Stimulated activated CD8-positive, alpha-beta memory T cell treated with anti-CD3 and anti-CD28 coated beads, Interleukin-7, amount 100 ng/mL, for 24 hours (primary cell): ENCODE measurements around the gene TRIM54.
"Not testable (repeated sequence)": the region's sequence is repeated elsewhere in the genome, so short reads cannot be mapped to it uniquely, and the experiment has no call there.

ENCODE experiments used
- DNase-seq: peaks from one replicate; pipeline ENCODE4 v3.0.0-alpha.2; 2020; ENCODE audit warnings: low read depth

Gene TRIM54

DNA sequence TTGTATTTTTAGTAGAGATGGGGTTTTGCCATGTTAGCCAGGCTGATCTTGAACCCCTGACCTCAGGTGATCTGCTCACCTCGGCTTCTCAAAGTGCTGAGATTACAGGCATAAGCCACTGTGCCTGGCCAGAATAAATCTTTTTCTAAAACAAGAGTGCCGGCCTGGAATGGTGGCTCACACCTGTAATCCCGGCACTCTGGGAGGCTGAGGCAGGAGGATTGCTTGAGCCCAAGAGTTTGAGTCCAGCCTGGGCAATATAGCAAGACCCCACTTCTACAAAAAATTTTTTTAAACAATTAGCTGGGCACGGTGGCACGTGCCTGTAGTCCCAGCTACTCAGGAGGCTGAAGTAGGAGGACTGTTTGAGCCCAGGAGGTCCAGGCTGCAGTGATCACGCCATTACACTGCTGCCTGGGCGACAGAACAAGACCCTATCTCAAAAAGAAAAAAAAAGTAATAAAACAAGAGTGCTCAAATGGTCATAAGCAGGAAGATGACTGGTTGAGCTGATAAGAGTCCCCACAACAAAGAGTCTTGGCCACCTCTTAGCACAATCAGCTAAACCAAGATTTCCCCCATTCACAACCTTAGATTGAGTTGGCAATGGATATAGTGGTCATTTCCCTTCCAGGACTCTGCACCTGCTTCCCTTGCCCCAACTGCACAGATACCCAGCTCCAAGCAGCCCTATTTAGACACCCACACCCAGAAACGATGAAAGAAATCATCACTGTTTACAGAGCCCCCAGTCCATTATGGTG, 31.8 kb downstream of the TRIM54 start:
- DNase-seq = no peak

DNA sequence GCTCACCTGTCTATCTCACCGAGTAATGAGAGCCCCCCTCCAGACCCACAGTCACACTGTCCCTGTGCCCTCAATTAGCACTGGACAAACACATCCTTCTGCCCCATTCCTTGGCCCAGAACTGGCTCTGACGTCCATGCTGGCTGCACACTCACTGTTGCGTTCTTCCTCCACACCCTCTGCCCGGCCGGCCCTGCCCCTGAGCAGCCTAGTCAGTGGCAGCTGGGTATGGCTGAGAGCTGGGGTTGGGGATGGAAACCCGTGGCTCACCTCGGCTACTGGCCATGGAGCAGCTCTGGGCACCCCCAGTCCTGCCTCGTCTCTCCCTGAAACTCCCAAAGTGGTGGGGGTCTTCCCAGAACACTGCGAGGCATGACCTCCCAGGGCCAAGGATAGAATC, 32.5 kb downstream of the TRIM54 start:
- DNase-seq = no peak

DNA sequence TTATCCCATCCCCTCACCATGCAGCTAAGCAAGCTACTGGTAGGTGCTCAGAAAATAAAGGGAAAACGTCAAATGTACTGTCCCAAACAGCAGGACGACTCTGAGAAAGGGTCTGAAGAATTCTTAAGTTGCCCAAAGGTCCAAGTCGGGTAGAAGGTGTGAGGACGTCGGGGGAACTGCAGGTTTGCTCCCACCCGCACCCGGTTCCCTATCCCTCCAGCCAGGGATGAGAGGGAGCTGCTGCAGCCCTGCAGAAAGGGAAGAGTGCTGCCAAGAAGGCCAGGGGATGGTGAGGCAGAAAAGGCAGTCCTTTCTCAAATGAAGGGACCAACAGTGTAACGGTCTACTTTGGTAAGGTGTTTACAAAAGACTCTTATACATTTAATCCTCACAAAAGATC, 32.9 kb downstream of the TRIM54 start:
- DNase-seq = no peak

DNA sequence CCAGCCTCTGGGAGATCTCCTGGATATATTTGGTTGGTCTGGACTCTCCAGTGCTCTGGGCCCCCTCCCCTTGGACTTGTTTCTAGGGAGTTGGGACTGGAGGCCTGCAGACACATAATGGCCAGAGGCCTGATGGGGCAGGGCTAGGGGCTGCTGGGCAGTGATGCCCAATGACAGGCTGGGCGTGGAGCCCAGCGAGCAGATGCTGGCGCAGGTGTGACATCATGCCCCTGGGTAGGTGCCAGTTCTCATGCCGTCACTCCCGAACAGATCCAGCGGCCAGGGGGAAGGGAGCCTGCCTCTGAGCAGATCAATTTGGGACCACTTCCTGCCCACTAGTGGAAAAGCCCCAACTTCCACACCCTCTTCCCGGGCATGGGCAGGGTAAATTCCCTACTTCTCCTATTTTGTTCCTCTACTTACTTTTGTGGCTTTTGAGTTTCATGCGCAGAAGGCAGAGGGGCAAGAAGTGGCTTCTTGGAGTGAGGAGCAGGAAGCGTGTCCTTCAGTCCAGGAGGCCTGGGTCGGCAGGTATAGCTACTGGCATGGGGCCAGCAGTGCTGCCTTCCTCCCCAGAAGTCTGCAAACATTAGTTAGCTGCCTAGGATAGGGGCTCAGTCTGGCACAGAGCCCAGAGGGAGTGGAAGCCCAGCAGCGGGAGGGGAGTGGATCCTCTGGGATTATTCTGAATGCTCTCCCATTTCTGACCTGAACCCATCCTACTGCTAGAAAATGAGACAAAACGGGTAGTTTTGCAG, 34.6 kb downstream of the TRIM54 start:
- no peak for DNase-seq

DNA sequence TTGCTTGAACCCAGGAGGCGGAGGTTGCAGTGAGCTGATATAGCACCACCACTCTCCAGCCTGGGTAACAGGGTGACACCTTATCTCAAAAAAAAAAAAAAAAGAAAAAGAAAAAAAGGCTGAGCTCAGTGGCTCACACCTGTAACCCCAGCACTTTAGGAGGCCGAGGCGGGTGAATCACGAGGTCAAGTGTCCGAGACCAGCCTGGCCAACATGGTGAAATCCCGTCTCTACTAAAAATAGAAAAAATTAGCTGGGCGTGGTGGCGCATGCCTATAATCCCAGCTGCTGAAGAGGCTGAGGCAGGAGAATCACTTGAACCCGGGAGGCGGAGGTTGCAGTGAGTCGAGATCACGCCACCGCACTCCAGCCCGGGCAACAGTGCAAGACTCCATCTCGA, 37.6 kb downstream of the TRIM54 start:
- DNase-seq = not testable (repeated sequence)

DNA sequence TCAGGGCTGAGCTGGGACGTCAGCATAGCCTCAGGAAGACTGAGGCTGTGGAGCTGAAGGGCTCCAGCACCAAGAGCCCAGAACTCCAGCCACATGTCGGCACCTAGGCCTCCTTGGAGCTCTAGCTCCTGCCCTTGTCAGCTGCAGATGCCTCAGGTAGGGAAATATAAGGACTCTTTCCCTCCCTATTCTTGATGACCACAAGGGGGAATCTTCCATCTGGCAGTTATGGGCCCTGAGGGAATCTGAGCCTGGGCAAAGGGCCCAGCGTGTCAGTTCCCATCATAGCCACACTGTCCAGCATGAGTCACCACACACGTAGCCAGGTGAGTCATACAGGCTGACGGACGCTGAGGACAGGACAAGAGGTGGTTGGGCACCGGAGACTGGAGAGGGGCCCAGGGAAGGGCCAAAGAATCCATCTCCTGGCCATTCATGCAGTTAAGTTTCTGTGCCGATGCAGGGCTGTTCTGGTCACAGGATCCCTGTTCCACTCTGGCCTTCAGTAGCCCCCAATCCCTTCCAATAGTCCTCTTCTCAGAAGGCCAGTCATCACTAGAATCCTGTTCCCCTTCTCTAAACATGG, 38.8 kb downstream of the TRIM54 start:
- DNase-seq = no peak

DNA sequence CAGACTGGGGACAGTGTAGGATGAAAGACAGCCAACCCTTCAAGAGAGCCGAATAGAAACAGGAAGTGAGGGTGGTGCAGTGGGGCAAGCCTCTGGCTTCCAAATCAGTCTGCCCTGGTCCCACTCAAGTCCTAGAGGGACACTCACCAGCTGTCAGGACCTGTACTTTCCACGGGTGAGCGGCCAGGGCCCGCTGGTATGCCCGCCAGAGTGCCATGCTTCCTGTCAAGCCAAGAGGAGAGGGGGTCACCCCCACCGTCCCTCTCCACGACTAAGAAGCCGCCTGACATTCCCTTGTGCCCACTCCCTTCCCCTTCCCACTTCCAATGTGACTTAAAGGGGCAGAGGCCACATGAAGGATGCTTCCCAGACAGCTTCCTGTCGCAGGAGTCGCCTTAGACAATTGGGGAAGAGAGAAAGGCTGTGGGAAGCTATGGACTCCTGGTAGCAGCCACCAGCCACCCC, 40.1 kb downstream of the TRIM54 start:
- DNase-seq = no peak

DNA sequence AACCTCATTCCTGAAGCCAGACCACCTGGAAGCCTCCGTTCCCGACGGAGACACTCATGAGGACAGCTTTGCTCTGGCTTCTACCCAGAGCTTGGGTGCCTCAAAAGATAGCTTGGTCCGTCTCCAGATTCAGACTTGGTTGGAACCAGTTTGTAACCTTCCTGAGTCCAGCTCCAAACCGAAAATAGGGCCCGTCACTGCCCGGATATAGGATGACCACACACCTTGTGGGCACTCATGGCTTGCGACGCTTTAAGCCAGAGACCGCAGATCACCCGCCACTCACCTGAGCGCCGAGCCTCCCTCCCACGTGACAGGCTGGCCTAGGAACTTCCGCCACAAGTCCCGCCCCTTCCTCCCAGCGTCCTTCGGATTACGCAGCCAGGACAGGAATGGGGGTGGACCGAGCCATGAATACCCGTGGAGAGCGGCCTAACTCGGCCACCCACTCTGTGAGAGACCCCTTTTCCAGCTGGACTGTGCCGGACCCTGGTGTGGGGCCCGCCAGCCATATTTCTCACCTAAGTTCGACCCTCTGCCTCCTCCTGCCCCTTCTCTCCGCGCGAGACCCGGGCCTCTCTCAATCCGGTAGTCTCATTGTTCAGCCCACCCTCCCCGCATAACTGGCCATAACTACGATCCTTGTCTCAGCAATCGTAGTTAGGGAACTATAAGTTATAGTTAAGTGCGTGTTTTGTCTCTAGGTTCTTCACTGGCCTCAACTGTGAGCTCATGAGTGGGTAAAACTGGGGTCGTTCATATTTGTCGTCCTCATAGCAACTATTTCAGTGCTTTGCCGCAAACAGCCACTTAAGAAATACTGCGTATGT, 40.8 kb downstream of the TRIM54 start, which contains the start of gene MPV17:
TSS of gene MPV17 (minus strand) at position 332 of the 830 bp plus-strand sequence. CDS start 580 bp downstream, outside the sequence.
- DNase-seq = peak; percentile 77

DNA sequence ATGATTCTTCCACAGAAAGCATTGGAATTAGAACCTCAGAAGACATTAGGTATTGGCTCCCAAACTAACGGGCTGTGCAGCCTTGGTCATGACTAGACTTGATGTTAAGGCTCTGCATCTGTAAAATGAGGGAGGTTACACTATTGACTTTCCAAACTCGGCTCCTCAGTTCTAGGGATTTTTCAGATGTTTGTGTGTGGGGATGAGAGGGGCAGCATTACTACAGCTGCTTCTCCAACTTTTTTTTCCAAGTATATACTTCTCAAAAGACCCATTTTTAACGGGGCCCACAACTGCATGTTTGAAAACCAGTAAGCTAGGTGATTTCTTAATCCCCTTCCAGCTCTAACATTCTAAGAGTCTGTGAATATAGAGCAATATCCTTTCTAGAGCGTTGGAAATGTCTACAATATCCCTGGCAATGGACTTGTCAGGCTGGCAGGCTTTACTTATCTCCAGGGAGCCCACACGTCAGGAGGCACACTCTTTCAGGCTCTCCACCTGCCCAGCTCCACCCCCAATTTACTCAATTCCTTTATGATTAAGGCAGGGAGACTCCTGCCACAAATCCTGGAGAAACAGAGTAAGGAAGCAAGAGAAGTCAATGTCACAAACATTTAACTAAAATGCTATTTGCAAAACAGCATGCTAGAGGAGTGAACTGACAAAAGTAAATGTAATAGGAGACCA, 41.5 kb downstream of the TRIM54 start:
- DNase-seq = no peak

DNA sequence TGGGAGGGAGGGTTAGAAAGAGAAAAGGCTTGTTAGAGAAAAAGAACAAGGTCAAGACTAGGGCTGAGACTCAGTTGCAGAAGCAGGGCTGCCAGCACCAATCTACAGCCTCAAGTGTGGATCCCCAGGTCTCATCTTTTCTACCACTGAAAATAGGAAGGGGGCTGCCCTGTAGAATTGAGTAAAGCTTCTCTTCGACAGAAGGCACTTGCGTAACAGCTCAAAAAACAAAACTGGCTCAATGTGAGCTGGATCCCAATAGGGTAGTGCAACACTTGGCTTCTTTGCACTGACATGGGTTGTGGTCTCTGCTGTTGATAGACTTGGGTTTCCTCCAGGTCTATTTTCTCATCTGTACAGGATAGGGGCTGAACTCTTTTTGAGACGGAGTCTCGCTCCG, 42.5 kb downstream of the TRIM54 start:
- no peak for DNase-seq

DNA sequence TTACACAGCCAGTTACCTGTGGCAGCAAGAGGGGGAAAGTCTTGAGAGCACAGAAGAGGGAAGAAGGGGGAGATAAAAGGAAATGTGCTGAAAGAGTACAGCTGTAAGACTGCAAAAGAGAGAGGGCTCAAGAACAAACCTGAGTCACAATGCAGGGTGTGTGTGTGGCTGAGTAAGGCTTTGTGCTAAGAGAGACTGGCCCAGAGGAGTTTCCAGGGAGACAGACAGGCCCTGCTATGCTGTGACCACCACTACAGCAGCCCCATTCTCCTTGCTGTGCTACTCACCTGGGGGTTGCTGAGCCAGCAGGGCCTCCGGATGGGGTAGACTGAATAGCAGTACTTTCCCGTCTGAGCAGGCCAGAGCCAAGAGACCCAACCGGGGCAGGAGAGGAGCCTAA, 53.1 kb downstream of the TRIM54 start:
- DNase-seq = no peak

DNA sequence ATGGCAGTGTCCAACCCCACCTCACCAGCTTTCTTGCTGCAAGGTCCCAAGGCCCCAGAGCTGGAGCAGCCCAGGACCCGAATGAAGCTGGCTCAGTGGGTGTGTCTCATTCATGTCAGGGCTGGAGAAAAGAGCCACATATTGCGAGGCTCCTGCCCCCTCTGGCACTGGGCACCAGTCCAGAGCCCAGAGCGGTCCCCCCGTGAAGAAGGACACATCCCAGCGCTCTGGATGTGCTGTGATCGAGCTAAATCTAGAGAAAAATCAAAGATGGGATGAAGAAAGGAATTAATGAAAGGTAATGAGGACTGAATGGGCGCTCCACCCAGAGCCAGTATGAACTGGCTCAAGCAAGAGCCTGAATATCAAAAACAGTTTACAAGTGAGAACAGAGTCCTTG, 53.9 kb downstream of the TRIM54 start:
- no peak for DNase-seq

DNA sequence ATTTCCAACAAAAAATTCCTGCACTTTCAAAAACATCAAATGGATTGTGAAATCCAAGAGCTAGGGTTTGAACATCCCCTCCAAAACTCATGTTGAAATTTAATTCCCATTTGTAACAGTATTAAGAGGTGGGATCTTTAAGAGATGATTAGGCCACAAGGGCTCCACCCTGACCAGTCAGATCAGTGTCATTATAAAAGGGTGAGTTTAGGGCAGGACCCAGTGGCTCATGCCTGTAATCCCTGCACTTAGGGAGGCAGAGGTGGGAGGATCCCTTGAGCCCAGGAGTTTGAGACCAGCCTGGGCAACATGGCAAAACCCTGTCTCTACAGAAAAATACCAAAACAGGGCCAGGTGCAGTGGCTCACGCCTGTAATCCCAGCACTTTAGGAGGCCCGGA, 65.4 kb downstream of the TRIM54 start:
- no peak for DNase-seq

DNA sequence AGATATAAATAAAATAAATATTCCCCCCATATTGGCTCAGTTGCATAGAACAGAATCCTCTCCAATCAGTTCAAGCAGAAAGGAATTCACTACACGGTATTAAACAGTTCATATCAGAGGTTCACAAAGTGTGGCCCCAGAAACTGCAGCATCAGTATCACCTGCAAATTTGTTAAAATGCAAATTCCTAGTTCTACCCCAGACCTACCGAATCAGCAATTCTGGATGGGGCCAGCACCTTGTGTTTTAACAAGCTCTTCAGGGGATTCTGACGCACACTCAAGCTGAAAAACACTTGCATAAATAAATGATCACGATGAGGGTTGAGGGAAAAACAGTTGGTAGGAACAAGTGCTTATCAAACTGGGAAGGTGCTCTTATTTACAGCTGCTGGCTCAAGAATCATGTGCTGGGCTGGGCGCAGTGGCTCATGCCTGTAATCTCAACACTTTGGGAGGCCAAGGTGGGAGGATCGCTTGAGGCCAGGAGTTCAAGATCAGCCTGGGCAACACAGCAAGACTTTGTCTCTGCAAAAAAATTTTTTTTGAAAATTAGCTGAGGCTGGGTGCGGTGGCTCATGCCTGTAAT, 68.0 kb downstream of the TRIM54 start:
- no peak for DNase-seq

DNA sequence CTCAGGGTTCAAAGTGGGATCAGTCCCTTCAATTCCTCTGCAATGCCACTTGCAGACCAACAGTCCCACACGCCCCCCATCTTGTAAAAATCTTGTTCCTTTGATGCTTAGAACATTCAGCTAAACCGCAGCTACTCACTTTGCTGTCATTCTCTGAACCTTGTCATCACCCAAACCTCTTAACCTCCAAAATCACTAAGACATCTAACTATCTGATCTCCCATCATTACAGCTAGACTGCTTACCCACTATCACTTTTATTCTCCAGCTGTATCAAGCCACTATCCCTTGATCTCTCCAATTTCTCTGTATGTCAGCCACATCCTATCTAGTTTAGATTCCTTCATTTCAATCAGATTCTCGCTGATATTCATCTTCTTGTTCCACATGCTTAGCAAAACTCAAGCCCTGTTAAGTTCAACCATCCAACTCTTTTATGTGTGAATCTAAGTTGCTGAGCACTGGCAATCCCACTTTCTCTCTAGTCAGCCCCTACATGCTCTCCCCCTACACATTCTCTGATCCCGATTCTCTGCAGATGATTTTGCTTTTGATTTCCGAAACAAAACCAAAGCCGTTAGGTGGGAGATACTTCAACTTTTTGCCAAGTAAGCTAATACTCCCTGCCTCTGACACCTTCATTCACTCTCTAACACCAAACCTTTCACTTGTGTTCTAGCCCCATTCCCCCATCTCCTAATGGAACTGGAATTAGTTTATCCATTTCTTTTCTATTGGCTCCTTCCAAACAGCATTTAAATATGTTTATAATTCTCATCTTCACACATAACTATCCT, 69.8 kb downstream of the TRIM54 start:
- no peak for DNase-seq

DNA sequence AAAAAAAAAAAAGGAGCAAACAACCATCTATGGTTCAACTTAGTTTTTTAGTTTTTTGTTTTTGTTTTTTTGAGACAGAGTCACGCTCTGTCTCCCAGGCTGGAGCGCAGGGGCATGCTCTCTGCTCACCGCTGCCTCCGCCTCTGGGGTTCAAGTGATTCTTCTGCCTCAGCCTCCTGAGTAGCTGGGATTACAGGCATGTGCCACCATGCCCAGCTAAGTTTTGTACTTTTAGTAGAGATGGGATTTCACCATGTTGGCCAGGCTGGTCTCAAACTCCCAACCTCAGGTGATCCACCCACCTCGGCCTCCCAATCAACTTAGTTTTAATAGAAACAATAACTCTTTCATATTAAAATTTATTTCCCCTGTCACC, 71.1 kb downstream of the TRIM54 start:
- DNase-seq = not testable (repeated sequence)

DNA sequence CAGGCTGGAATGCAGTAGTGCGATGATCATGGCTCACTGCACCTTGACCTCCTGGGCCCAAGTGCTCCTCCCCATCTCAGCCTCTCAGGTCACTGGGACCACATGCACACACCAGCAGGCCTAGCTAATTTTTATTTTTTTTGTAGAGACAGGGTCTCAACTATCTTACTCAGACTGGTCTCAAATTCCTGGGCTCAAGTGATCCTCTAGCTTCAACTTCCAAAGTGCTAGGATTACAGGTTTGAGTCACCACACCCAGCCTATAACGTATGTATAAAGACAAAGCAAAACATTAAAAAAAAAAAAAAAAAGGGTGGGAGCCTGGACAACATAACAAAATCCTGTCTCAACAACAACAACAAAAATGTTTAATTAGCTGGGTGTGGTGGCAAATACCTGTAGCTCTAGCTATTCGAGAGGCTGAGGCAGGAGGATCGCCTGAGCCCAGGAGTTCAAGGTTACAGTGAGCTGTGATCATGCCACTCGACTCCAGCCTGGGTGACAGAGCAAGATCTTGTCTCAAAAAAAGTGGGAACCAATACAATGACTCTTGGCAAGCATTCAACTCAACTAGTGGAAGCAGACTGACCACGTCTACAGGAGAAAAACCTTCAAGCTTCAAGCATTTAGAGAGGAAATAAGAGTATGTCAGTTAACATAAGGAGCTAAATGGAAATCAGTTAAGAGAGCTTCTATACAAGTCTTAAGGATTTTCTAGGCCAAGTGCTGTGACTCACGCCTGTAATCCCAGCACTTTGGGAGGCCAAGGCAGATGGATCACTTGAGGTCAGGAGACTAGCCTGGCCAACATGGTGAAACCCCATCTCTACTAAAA, 71.8 kb downstream of the TRIM54 start:
- DNase-seq = no peak

DNA sequence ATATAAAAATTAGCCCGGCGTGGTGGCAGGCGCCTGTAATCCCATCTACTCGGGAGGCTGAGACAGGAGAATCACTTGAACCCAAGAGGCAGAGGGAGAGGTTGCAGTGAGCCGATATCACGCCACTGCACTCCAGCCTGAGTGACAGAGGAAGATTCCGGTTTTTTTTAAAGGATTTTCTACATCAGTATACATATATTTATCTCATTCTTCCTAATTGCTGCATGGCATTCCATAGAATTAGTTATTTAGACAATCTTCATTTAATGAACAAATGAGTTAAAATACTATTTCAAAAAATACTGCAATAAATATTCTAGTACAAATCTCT, 72.3 kb downstream of the TRIM54 start:
- no peak for DNase-seq

DNA sequence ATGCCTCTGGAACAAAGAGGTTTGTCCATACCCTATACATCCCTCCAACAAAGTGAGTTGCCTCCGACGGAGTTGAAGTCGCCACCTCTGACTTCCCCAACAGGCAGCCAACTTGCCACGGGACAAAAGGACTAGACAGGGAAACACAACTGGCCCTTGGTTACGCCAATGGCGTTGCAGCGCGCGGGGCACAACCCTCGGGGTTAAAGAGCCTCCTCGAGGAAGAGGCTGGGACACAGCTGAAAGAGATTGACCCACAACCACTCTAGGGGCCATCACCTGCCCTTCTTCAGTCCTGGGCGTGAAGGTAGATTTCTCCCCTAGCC, 73.8 kb downstream of the TRIM54 start:
- DNase-seq = no peak
